ENCODE measurements around the gene BRIP1. TPM values are rescaled to one million over a fixed set of nuclear protein-coding genes. Genes with fewer than 3 reads are reported as not detected.
"Not testable (repeated sequence)": the region's sequence is repeated elsewhere in the genome, so short reads cannot be mapped to it uniquely, and the experiment has no call there.

Gene BRIP1
- total and polyA plus RNA-seq, 2 donors (not counting 1 experiment from before 2014, with no cell fraction given): 4.0 to 8.1 TPM

DNA sequence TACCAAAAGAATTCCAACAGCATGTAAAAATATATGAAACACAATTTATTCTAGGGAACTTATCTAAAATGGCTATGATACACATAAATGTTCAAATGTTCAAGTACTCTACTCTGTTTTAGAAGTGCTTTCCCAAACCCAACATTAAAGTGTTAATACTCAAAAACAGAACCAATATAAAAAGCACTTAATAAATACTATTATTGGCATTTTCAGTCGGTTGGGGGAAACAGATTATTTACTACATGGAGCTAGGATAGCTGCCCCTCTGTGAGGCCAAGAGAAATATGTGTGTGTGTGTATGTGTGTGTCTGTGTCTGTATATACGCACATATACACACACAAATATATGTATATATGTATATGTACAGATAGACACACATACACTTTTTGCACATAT, 32.1 kb upstream of the BRIP1 start:
- Histone ChIP-seq H2AFZ (ENCODE audit: low read length) (no peak overlapping the region), H3K9ac (ENCODE audit: insufficient read depth, low read length) (no peak overlapping the region), H3K4me1 (ENCODE audit: control insufficient read depth, extremely low read depth, insufficient read depth, low read length) (no peaks in the 10 kb centered on the region), H4K20me1 (ENCODE audit: control insufficient read depth, extremely low read depth, insufficient read depth, low read length) (no peaks in the 10 kb centered on the region), H3K36me3 (ENCODE audit: control insufficient read depth, insufficient read depth, low read length) (no peaks in the 10 kb centered on the region), H3K9me3 (ENCODE audit: control insufficient read depth, insufficient read depth, low read depth, low read length) (no peaks in the 10 kb centered on the region), H3K27me3 (ENCODE audit: control insufficient read depth, insufficient read depth, low read length) (no peaks in the 10 kb centered on the region), H3K79me2 (ENCODE audit: control insufficient read depth, insufficient read depth, low read length) (no peaks in the 10 kb centered on the region), H3K4me3 (replicated peaks in 1 of 4; ENCODE audit: control extremely low read depth in 1 of 4, insufficient read depth in 1 of 4, low read depth in 3 of 4, low read length in 4 of 4) (no peak overlapping the region), H3K27ac (ENCODE audit: insufficient read depth, low read length) (no peak overlapping the region), H3K4me2 (ENCODE audit: extremely low read depth, insufficient read depth, low read length) (no peak overlapping the region)
- no peak for DNase-seq (ENCODE audit: low read depth in 2 of 2)
- TF ChIP-seq, protein P1, sequence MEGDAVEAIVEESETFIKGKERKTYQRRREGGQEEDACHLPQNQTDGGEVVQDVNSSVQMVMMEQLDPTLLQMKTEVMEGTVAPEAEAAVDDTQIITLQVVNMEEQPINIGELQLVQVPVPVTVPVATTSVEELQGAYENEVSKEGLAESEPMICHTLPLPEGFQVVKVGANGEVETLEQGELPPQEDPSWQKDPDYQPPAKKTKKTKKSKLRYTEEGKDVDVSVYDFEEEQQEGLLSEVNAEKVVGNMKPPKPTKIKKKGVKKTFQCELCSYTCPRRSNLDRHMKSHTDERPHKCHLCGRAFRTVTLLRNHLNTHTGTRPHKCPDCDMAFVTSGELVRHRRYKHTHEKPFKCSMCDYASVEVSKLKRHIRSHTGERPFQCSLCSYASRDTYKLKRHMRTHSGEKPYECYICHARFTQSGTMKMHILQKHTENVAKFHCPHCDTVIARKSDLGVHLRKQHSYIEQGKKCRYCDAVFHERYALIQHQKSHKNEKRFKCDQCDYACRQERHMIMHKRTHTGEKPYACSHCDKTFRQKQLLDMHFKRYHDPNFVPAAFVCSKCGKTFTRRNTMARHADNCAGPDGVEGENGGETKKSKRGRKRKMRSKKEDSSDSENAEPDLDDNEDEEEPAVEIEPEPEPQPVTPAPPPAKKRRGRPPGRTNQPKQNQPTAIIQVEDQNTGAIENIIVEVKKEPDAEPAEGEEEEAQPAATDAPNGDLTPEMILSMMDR (conservative IDR thresholded peaks at IDR 0.05 in 1 of 2, IDR thresholded peaks at IDR 0.05 in 1 of 2; ENCODE audit: low read depth in 1 of 2, low read length in 2 of 2): no peak
- TF ChIP-seq EZH2 (IDR thresholded peaks at IDR 0.05; ENCODE audit: low read length, missing control alignments): no peak

DNA sequence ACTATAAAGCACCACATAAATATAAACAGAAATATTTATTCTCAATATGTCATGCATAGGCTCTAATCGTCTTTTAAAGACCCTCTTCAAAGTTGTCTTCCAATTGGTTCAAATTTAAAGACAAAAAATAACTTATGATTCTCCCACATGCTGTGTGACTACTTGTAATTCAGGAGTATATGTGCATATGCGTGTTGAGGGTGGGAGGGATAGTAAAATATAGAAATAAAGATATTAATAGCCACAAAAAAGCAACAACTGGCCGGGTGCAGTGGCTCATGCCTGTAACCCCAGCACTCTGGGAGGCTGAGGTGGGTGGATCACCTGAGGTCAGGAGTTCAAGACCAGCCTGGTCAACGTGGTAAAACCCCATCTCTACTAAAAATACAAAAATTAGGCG, 31.0 kb upstream of the BRIP1 start:
- not testable (repeated sequence) for H4K20me1 ChIP-seq (ENCODE audit: control insufficient read depth, extremely low read depth, insufficient read depth, low read length); H2AFZ ChIP-seq (ENCODE audit: low read length); H3K27ac ChIP-seq (ENCODE audit: insufficient read depth, low read length); DNase-seq (ENCODE audit: low read depth in 2 of 2); H3K27me3 ChIP-seq (ENCODE audit: control insufficient read depth, insufficient read depth, low read length); H3K79me2 ChIP-seq (ENCODE audit: control insufficient read depth, insufficient read depth, low read length); H3K9ac ChIP-seq (ENCODE audit: insufficient read depth, low read length); H3K4me3 ChIP-seq (replicated peaks in 1 of 4; ENCODE audit: control extremely low read depth in 1 of 4, insufficient read depth in 1 of 4, low read depth in 3 of 4, low read length in 4 of 4); H3K4me1 ChIP-seq (ENCODE audit: control insufficient read depth, extremely low read depth, insufficient read depth, low read length); H3K36me3 ChIP-seq (ENCODE audit: control insufficient read depth, insufficient read depth, low read length); H3K9me3 ChIP-seq (ENCODE audit: control insufficient read depth, insufficient read depth, low read depth, low read length); H3K4me2 ChIP-seq (ENCODE audit: extremely low read depth, insufficient read depth, low read length)

DNA sequence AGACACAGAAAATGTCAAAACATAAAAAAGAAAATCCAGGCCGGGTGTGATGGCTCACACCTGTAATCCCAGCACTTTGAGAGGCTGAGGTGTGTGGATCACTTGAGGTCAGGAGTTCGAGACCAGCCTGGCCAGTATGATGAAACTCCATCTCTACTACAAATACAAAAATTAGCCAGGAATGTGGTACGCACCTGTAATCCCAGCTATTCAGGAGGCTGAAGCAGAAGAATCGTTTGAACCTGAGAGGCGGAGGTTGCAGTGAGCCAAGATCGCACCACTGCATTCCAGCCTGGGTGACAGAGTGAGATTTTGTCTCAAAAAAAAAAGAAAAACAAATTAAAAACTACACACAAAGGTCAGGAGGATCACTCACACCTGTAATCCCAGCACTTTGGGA, 24.4 kb upstream of the BRIP1 start:
- H4K20me1 ChIP-seq (ENCODE audit: control insufficient read depth, extremely low read depth, insufficient read depth, low read length); H3K27ac ChIP-seq (ENCODE audit: insufficient read depth, low read length); H3K36me3 ChIP-seq (ENCODE audit: control insufficient read depth, insufficient read depth, low read length); H3K4me1 ChIP-seq (ENCODE audit: control insufficient read depth, extremely low read depth, insufficient read depth, low read length); H3K9ac ChIP-seq (ENCODE audit: insufficient read depth, low read length); H3K9me3 ChIP-seq (ENCODE audit: control insufficient read depth, insufficient read depth, low read depth, low read length); H3K4me2 ChIP-seq (ENCODE audit: extremely low read depth, insufficient read depth, low read length); H3K79me2 ChIP-seq (ENCODE audit: control insufficient read depth, insufficient read depth, low read length); DNase-seq (ENCODE audit: low read depth in 2 of 2); H2AFZ ChIP-seq (ENCODE audit: low read length); H3K27me3 ChIP-seq (ENCODE audit: control insufficient read depth, insufficient read depth, low read length); H3K4me3 ChIP-seq (replicated peaks in 1 of 4; ENCODE audit: control extremely low read depth in 1 of 4, insufficient read depth in 1 of 4, low read depth in 3 of 4, low read length in 4 of 4): not testable (repeated sequence)

DNA sequence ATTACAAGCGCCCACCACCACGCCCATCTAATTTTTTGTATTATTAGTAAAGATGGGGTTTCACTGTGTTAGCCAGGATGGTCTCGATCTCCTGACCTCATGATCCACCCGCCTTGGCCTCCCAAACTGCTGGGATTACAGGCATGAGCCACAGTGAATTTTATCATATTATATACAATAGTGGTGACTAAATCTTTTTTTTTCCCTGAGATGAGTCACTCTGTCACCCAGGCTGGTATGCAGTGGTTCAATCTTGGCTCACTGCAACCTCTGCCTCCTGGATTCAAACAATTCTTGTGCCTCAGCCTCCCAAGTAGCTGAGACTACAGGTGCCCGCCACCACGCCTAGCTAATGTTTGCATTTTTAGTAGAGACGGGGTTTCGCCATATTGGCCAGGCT, 22.5 kb upstream of the BRIP1 start:
- not testable (repeated sequence) for H3K36me3 ChIP-seq (ENCODE audit: control insufficient read depth, insufficient read depth, low read length); H3K4me1 ChIP-seq (ENCODE audit: control insufficient read depth, extremely low read depth, insufficient read depth, low read length); H3K4me2 ChIP-seq (ENCODE audit: extremely low read depth, insufficient read depth, low read length); H3K9ac ChIP-seq (ENCODE audit: insufficient read depth, low read length); H3K4me3 ChIP-seq (replicated peaks in 1 of 4; ENCODE audit: control extremely low read depth in 1 of 4, insufficient read depth in 1 of 4, low read depth in 3 of 4, low read length in 4 of 4); H3K79me2 ChIP-seq (ENCODE audit: control insufficient read depth, insufficient read depth, low read length); H4K20me1 ChIP-seq (ENCODE audit: control insufficient read depth, extremely low read depth, insufficient read depth, low read length); H3K9me3 ChIP-seq (ENCODE audit: control insufficient read depth, insufficient read depth, low read depth, low read length); H3K27me3 ChIP-seq (ENCODE audit: control insufficient read depth, insufficient read depth, low read length); H2AFZ ChIP-seq (ENCODE audit: low read length); H3K27ac ChIP-seq (ENCODE audit: insufficient read depth, low read length)
- peak; percentile 18 to 38 for DNase-seq (ENCODE audit: low read depth in 2 of 2)
